C4-2B (cell line): ENCODE data around the gene LYZL1.

Experiments used
- CTCF ChIP-seq: fragments of 450-650 bp; conservative IDR thresholded peaks from 2 replicates; pipeline ENCODE4 v1.5.1; 2017; ENCODE audit warnings: mild to moderate bottlenecking
- ZFX ChIP-seq: fragments of 450-650 bp; IDR thresholded peaks from 2 replicates; pipeline ENCODE4 v1.6.1; 2017

GRCh38 chr10:29315814-29316213 is 26.9 kb downstream of the LYZL1 start:
- TF ChIP-seq CTCF (no peak), ZFX (no peak)
